IPS-20b (cell line): Measurements from ENCODE around the gene IKBKG.
"Not testable (repeated sequence)": the region's sequence is repeated elsewhere in the genome, so short reads cannot be mapped to it uniquely, and the experiment has no call there.

Source experiments
- H3K27ac ChIP-seq: one replicate; pipeline ENCODE4 v1.5.1; 2013; ENCODE audit warnings: low read length
- H3K27me3 ChIP-seq: 2 replicates; pipeline ENCODE4 v1.6.1; 2013; ENCODE audit warnings: mild to moderate bottlenecking, low read length, inconsistent platforms; ENCODE audit not compliant: insufficient read depth
- H3K36me3 ChIP-seq: 2 replicates; pipeline ENCODE4 v1.6.1; 2013; ENCODE audit warnings: low read depth, mild to moderate bottlenecking, inconsistent platforms, low read length, moderate library complexity; ENCODE audit not compliant: insufficient read depth
- H3K4me1 ChIP-seq: 2 replicates; pipeline ENCODE4 v1.6.1; 2013; ENCODE audit warnings: mild to moderate bottlenecking, control low read depth, inconsistent platforms, low read length, moderate library complexity; ENCODE audit not compliant: insufficient read depth
- H3K4me3 ChIP-seq: 2 replicates; pipeline ENCODE4 v1.5.1; 2013; ENCODE audit warnings: mild to moderate bottlenecking, low read length, inconsistent platforms
- H3K9ac ChIP-seq: 2 replicates; pipeline ENCODE4 v1.6.1; 2013; ENCODE audit warnings: low read depth, mild to moderate bottlenecking, inconsistent platforms, low read length, moderate library complexity
- H3K9me3 ChIP-seq: 2 replicates; pipeline ENCODE4 v1.6.1; 2013; ENCODE audit warnings: mild to moderate bottlenecking, low read depth, low read length, inconsistent platforms; ENCODE audit not compliant: insufficient read depth

The IKBKG gene

DNA sequence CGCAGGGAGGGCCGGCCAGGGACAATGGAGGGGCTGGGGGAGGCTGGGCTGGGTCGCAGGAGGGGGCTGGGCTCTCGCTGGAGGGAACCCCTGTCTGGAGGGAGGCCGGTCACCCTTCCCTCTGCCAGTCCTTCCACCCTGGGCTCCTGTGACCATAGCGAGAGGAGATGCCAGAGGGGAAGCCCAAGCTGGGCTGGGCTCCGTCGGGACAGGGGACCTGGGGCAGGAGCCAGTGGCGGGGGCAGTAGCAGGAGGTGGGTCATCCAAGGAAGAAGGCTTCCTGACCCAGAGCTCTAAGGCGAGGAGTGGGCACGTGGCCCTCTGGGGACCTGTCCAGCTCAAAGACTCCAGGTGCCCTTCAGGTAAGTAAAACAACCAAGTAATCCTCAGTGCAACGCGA lies 54.8 kb downstream of the IKBKG start:
- Histone ChIP-seq H3K27me3 (no peaks in the 10 kb centered on the region), H3K4me1 (no peaks in the 10 kb centered on the region), H3K9ac (no peak overlapping the region), H3K9me3 (no peaks in the 10 kb centered on the region), H3K36me3 (no peaks in the 10 kb centered on the region), H3K4me3 (no peak overlapping the region), H3K27ac (no peak overlapping the region)

DNA sequence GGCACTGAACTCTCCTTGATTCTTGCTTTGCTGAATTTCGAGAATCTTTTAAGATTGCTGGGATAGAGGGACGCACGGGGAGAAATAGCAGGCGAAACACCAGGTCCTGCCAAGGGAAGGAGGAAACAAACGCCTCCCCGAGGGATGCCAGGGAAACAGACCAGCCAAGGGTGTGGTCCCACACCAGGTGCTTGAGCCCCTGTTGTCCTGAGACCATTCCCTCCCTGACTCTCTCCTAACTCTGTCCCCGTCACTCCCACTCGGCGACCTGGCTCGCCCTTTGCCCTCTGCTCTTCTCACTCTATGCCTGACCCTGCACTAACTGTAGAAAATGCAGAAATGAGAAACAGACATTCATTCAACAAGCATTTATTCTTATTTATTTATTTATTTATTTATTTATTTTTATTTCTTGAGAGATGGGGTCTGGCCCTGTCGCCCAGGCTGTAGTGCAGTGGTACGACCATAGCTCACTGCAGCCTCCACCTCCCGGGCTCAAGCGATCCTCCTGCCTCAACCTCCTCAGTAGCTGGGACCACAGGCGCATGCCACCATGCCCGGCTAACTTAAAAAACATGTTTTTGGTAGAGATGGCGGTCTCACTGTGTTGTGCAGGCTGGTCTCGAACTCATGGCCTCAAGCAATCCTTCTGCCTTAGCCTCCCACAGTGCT lies 55.5 kb downstream of the IKBKG start:
- Histone ChIP-seq H3K4me3 (no peak overlapping the region), H3K27ac (no peak overlapping the region), H3K27me3 (no peaks in the 10 kb centered on the region), H3K9me3 (no peaks in the 10 kb centered on the region), H3K36me3 (no peaks in the 10 kb centered on the region), H3K4me1 (no peaks in the 10 kb centered on the region), H3K9ac (no peak overlapping the region)

DNA sequence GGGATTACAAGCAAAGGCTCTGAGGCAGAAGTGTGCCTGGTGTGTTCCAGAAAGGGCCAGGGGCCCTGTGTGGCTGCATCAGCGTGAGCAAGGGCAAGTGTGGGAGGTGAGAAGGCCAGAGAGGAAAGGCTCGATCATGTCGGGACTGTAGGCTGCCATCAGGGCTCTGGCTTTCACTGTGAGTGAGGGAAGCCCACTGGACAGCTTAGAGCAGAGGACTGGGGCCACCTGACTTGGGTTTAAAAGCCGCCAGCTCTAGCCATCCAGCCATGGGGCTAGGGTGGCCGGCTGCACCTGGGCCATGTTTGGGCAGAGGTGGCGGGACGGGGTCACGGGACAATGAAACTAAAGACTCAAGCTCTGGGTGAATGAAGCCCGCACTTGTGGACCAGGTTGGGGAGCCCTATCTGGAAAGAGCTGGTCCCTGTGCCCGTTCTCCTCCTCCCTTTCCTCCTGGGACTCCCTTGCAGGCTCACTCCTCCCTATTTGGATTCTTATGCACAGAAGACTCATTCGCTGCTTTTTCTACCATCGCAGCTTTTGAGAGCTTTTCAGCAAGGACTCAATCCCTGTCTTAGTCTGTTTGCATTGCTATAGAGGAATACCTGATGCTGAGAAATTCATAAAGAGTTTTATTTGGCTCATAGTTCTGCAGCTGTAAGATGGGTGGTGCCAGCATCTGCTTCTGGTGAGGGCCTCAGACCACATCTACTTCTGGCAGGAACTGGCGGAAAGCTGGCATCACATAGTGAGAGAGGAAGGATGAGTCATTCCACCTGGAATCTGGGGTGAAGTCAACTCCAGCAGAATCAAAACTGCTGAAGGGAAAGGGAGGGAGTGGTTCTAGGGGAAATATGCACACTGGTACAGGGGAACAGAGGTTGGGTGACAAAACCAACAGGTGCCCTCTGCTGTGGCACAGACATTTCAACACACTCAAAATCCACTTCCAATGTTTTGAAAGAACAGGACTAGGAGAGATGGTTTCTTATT lies 56.3 kb downstream of the IKBKG start:
- Histone ChIP-seq H3K4me1 (no peaks in the 10 kb centered on the region), H3K4me3 (no peak overlapping the region), H3K9me3 (no peaks in the 10 kb centered on the region), H3K27ac (no peak overlapping the region), H3K9ac (no peak overlapping the region), H3K36me3 (no peaks in the 10 kb centered on the region), H3K27me3 (no peaks in the 10 kb centered on the region)

DNA sequence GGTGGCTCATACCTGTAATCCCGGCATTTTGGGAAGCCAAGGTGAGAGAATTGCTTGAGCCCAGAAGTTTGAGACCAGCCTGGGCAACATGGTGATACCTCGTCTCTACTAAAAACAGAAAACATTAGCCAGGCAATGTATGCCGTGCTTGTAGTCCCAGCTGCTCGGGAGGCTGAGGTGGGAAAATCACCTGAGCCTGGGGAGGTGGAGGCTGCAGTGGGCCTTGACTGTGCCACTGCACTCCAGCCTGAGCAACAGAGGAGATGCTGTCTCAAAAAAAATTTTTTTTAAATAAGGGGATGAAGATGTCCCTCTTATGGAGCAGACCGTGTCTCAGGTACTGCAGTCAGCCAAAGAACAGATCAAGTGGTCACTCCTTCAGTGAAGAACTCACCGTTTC lies 58.1 kb downstream of the IKBKG start:
- Histone ChIP-seq H3K4me1 (no peaks in the 10 kb centered on the region), H3K27ac (no peak overlapping the region), H3K4me3 (no peak overlapping the region), H3K9ac (no peak overlapping the region), H3K36me3 (no peaks in the 10 kb centered on the region), H3K27me3 (no peaks in the 10 kb centered on the region), H3K9me3 (no peaks in the 10 kb centered on the region)

DNA sequence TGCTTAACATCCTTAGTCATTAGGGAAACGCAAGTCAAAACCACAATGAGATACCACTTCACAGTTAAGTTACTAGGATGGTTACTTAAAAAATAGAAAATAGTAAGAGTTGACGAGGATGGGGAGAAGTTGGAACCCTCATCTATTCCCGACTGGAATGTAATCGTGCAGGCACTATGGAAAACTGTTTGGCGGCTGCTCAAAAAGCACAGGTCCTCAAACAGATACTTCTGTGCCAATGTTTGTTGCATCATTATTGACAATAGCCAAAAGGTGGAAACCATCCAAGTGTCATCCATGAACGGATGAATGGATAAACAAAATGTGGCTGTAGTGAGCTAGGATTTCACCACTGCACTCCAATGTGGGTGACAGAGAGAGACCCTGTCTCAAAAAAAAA lies 60.0 kb downstream of the IKBKG start:
- no peak overlapping the region for H3K27ac ChIP-seq

DNA sequence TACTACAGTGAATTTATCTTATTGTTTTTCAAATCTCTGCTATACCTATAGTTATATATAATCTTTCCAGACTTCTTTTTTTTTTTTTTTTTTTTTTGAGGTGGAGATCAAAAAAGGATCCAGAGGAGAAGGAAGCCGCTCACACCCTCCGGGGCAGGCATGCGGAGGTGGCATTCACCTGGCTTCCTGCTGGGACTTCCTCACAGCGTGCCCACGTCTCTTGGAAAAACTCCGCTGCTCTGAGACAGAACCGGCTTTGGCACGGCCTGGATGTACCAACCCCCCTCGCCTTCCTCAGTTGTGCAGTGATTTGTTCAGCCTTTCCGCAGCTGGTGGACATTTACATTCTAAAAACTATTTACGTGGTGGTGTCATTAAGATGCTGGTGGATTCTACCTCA lies 60.6 kb downstream of the IKBKG start:
- not testable (repeated sequence) for H3K4me3 ChIP-seq, H3K36me3 ChIP-seq, H3K27ac ChIP-seq

More for the DNA sequence above, 60.0 kb downstream of the IKBKG start:
- Histone ChIP-seq H3K27me3 (no peaks in the 10 kb centered on the region), H3K4me1 (no peaks in the 10 kb centered on the region), H3K36me3 (no peaks in the 10 kb centered on the region), H3K9me3 (no peaks in the 10 kb centered on the region), H3K9ac (no peak overlapping the region), H3K4me3 (no peak overlapping the region)

DNA sequence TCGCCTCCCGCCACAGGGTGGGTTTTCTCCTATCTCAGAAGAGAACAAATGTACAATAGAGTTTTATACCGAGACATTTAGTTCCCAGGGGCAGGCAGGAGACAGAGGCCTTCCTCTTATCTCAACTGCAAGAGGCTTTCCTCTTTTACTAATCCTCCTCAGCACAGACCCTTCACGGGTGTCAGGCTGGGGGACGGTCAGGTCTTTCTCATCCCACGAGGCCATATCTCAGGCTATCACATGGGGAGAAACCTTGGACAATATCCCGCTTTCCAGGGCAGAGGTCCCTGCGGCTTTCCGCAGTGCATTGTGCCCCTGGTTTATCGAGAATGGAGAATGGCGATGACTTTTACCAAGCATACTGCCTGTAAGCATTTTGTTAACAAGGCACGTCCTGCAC lies 61.4 kb downstream of the IKBKG start:
- H3K4me1 ChIP-seq, H3K9me3 ChIP-seq, H3K4me3 ChIP-seq, H3K27ac ChIP-seq, H3K36me3 ChIP-seq, H3K27me3 ChIP-seq, H3K9ac ChIP-seq: not testable (repeated sequence)

More for the DNA sequence above, 60.6 kb downstream of the IKBKG start:
- not testable (repeated sequence) for H3K9ac ChIP-seq, H3K27me3 ChIP-seq, H3K4me1 ChIP-seq, H3K9me3 ChIP-seq

DNA sequence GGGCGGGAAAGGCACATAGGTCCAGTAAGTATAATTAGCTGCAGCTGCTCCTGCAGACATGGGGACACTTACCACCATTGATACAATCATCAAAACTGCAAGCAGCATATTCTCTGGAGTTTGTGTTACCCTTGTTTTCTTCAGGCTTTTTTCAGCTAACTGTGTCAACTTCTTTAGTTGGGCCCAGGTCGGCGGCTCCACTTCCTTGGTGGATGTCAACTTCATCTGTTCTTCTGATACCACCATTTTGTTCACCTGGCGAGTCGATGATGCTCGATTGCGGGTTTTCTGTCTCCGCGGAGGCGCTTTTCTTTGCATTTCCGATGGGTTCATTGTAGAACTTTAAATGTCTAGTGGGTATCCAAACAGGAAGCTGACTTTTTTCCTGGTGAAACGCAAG lies 63.7 kb downstream of the IKBKG start:
- not testable (repeated sequence) for H3K36me3 ChIP-seq, H3K27me3 ChIP-seq, H3K9me3 ChIP-seq, H3K4me1 ChIP-seq, H3K9ac ChIP-seq, H3K4me3 ChIP-seq, H3K27ac ChIP-seq

DNA sequence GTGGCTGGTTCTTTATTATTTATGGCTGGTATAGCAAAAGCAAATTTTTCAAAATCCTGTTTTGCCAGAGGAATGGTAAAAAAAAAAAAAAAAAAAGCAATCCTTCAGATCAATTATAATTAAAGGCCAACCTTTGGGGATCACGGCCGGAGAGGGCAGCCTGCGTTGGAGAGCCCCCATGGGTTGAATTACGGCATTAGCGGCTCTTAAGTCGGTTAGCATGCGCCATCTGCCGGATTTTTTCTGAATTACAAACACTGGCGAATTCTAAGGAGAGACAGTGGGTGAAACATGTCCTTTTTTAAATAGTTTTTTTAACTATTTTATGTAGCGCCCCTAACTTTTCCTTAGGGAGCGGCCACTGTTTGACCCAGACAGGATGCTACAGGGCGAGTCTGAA lies 66.2 kb downstream of the IKBKG start:
- not testable (repeated sequence) for H3K4me3 ChIP-seq, H3K36me3 ChIP-seq, H3K27ac ChIP-seq, H3K9ac ChIP-seq, H3K27me3 ChIP-seq, H3K4me1 ChIP-seq, H3K9me3 ChIP-seq
